ENCODE results near the gene SERPINA1.

Gene SERPINA1

DNA sequence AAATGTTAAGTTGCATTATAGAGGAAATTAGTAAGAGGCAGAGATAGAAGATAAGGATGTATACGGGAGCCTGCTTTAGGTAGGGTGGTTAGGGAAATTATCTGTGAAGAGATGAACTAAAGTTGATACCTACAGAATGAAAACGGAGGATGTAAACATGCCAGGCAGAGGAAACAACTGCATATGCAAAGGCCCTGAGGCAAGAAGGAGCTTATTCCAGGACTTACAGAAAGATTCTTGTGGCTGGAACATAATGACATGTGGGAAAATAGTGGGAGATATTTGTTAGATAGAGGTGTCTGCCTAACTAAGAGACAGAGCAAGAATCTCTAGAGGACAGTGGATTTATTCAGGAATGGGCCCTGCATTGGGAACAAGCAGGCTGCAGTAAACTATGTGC, 16.2 kb upstream of the SERPINA1 start:
- DNase-seq (ENCODE audit: insufficient read length, low spot score), result no peak
- FAIRE-seq, result no peak
- TF ChIP-seq, protein P1, sequence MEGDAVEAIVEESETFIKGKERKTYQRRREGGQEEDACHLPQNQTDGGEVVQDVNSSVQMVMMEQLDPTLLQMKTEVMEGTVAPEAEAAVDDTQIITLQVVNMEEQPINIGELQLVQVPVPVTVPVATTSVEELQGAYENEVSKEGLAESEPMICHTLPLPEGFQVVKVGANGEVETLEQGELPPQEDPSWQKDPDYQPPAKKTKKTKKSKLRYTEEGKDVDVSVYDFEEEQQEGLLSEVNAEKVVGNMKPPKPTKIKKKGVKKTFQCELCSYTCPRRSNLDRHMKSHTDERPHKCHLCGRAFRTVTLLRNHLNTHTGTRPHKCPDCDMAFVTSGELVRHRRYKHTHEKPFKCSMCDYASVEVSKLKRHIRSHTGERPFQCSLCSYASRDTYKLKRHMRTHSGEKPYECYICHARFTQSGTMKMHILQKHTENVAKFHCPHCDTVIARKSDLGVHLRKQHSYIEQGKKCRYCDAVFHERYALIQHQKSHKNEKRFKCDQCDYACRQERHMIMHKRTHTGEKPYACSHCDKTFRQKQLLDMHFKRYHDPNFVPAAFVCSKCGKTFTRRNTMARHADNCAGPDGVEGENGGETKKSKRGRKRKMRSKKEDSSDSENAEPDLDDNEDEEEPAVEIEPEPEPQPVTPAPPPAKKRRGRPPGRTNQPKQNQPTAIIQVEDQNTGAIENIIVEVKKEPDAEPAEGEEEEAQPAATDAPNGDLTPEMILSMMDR (IDR thresholded peaks at IDR 0.05; ENCODE audit: insufficient read depth, missing control alignments), result no peak

DNA sequence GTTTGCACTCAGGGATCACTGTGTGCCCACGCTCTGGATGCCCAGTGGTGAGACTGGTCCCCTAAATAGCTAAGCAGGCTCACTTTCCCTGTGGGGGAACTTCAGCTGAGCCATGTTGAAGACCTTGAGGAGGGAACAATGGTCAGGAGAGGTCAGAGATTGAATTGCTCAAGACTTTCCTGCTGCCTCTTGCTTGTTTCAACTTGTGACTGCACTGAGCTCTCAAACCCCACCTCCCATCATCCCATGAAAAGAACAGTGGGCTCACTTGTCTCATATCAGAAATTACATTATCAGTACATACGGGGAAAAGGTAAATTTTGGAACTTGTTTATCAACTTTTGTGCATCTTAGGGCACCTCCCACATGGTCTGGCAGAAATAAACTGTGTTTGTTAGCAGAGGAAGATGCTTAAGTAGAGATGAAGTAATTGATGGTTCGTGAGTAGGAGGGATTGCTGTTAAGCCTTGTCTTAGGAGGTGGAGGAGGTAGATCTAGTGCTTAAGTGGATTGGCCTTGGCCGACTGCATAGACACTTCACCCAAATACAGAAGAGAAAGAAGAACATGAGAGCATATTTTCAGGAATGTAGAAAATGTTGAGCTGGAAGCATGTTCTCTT, 15.0 kb upstream of the SERPINA1 start:
- TF ChIP-seq, protein P1 (IDR thresholded peaks at IDR 0.05; ENCODE audit: insufficient read depth, missing control alignments), result no peak
- no peak for FAIRE-seq

DNA sequence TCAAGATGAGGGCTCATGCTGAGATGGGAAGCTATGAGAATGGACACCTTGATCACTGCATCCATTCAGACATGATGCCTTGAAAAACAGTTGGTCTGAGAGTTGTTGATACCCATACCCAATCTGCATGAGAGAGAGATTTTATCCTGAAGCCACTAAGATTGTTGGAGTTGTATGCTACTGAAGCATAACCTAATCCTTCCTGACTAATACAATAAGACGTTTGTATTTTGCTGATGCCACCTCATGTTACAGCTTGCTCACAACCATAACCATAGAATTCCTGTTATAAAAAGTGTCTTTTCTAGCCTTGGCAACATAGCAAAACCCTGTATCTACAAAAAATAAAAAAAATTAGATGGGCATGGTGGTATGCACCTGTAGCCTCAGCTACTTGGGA, 12.7 kb upstream of the SERPINA1 start:
- FAIRE-seq (no peak), DNase-seq (ENCODE audit: insufficient read length, low spot score) (no peak)
- TF ChIP-seq, protein P1 (IDR thresholded peaks at IDR 0.05; ENCODE audit: insufficient read depth, missing control alignments), result no peak

More for the DNA sequence above, 15.0 kb upstream of the SERPINA1 start:
- no peak for DNase-seq (ENCODE audit: insufficient read length, low spot score)

DNA sequence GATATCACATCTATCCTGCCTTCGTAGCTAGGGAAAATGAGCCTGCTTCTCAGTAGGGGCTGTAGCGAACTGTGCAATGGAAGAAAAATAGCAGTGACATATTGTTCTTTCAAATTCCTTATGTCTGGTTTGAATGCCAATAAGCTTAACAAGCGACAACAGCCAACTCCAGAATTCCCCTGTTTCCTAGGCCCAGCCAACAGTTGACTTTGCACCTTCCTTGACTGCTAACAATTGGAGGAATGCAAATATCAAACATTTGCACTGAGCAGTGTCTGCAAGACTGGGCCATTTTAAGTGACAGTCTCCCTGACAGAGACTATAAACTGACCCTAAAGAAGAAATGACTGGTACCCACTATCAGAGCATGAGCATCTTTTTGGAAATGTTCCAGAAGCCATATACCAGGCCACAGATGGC, 12.0 kb upstream of the SERPINA1 start:
- no peak for DNase-seq (ENCODE audit: insufficient read length, low spot score)
- FAIRE-seq, result no peak
- TF ChIP-seq, protein P1 (IDR thresholded peaks at IDR 0.05; ENCODE audit: insufficient read depth, missing control alignments), result no peak

DNA sequence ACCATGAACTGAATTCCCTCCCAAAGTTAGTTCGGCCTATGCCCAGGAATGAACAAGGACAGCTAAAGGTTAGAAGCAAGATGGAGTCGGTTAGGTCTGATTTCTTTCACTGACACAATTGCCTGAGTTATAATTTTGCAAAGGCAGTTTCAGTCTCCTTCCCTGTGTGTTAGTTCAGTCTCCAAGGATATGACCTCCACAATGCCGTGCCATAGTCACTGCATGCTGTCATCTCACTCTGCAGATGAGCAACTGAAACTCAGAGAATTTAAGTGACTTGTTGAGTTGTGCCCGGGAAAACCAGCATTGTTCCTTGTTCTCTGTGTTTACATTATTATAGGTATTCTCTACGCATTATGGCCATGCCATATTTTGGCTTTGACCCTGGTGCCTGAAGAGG, 10.1 kb upstream of the SERPINA1 start:
- DNase-seq (ENCODE audit: insufficient read length, low spot score) (no peak), FAIRE-seq (no peak)
- TF ChIP-seq, protein P1 (IDR thresholded peaks at IDR 0.05; ENCODE audit: insufficient read depth, missing control alignments), result no peak

DNA sequence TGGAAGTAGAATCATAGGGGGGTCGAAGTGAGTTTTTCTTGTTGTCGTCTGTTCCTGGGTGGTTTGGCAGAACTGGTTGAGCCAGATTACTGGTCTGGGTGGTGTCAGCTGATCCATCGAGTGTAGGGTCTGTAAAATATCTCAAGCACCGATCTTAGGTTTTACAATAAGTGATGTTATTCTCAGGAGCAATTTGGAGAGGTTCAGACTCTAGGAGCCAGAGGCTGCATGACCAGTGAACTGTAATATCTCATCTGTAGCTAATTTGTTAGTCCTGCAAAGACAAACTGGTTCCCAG, 9.7 kb upstream of the SERPINA1 start:
- FAIRE-seq (no peak), DNase-seq (ENCODE audit: insufficient read length, low spot score) (no peak)
- TF ChIP-seq, protein P1 (IDR thresholded peaks at IDR 0.05; ENCODE audit: insufficient read depth, missing control alignments), result no peak

DNA sequence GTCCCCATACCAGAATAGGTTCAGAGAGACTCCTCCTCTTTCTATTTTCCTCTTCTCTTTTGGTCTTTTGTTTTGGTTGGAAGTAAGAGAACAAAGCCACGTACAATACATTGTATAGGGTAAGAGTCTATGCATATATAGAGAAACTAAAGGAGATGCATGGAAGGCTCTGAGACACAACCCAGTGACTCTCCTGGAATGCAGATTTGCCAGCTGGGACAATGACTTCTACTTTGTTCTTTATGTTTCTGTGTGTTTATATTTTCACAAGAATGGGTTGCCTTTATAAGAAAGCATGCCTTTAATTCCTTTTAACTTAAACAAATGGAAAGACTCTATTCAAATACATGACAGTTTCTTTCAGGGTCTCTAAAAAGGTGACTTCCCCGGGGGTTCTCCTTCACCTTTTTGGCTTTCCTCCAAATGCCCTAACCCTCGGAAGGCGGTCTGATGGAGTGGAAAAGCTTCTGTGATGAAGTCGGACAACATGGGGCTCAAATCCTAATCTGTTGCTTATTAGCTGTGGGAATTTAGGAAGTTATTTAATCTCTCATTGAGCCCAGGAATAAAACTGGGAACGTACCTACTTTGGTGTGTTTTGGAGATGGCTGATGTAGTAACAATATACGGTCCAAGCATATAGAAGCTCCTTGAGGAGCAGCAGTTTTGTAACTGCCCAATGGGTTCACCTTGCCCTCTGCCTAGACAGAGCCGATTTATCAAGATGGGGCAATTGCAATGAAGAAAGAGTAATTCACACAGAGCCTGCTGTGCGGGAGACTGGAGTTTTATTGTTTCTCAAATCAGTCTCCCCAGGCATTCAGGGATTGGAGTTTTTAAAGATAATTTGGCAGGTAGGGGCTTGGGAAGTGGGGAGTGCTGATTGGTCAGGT, 9.1 kb upstream of the SERPINA1 start:
- no peak for FAIRE-seq
- DNase-seq (ENCODE audit: insufficient read length, low spot score), result no peak
- TF ChIP-seq, protein P1 (IDR thresholded peaks at IDR 0.05; ENCODE audit: insufficient read depth, missing control alignments), result no peak
